Erythroblast (primary cell): ENCODE results near the gene TPST1.

Source experiments
- GATA1 ChIP-seq: IDR thresholded peaks from 2 replicates; pipeline ENCODE4 v1.6.1; 2011; ENCODE audit warnings: low read depth, mild to moderate bottlenecking, control low read depth, low read length, moderate library complexity
- POLR2A ChIP-seq: IDR thresholded peaks from 2 replicates; pipeline ENCODE4 v1.6.1; 2011; ENCODE audit warnings: mild to moderate bottlenecking, low read length

- TF ChIP-seq POLR2A (no peak), GATA1 (no peak)
Observed at GRCh38 chr7:66236713-66237303, 31.7 kb downstream of the TPST1 start.
